AG09319 (cell line): Measurements from ENCODE around the gene ALDH5A1.

Experiments
- DNase-seq: peaks from one replicate; pipeline ENCODE4 v3.0.0-alpha.2; 2010; ENCODE audit warnings: low read depth; ENCODE audit errors: extremely low read depth
- TF ChIP-seq, protein P1 (sequence below): IDR thresholded peaks from 2 replicates; pipeline ENCODE4 v1.5.1; 2011; ENCODE audit warnings: low read depth, mild to moderate bottlenecking, inconsistent platforms, low read length, moderate library complexity

The ALDH5A1 gene

DNA sequence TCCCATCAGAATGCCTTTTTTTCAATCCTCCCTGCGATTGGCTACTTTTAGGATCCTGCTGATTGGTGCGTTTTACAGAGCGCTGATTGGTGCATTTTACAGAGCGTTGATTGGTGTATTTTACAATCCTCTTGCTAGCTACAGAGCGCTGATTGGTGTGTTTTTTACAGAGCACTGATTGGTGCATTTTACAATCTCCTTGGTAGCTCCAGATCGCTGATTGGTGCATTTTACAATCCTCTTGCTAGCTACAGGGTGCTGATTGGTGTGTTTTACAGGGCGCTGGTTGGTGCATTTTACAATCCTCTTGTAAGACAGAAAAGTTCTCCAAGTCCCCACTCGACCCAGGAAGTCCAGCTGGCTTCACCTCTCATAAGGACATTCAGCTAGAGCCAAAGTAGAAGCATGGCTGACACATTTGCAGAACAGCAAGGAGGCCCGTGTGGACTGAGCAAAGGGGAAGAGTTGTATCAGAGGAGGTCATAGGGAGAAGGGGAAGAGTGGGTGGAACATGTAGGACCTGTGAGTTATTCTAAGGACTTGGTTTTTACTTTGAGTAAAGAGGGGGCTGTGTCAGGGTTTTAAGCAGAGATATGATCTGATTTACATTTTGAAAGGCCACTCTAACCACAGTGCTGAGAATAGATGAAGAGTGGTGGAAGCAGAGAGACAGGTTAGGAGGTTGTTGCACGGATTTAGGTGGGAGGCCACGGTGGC, 2.6 kb downstream of the ALDH5A1 start:
- TF ChIP-seq, protein P1, sequence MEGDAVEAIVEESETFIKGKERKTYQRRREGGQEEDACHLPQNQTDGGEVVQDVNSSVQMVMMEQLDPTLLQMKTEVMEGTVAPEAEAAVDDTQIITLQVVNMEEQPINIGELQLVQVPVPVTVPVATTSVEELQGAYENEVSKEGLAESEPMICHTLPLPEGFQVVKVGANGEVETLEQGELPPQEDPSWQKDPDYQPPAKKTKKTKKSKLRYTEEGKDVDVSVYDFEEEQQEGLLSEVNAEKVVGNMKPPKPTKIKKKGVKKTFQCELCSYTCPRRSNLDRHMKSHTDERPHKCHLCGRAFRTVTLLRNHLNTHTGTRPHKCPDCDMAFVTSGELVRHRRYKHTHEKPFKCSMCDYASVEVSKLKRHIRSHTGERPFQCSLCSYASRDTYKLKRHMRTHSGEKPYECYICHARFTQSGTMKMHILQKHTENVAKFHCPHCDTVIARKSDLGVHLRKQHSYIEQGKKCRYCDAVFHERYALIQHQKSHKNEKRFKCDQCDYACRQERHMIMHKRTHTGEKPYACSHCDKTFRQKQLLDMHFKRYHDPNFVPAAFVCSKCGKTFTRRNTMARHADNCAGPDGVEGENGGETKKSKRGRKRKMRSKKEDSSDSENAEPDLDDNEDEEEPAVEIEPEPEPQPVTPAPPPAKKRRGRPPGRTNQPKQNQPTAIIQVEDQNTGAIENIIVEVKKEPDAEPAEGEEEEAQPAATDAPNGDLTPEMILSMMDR: no peak
- no peak for DNase-seq

DNA sequence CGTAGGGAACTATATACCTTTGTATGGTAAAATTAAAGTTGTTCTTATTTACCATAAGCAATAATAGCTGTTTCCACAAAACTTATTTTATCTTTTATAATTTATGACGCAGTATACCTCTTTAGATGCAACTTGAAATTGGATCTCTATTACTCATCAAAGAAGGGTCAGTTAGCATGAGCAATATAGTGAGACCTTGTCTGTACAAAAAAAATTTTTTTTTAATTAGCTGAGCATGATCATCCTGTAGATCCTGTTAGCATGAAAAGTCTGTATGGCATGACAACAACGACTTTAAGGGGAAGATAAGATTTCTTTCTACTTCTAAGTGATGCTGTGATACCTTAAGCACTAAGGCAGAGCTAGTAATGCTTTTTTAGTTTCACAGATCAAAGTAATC, 5.9 kb downstream of the ALDH5A1 start:
- no peak for DNase-seq
- TF ChIP-seq, protein P1: no peak

DNA sequence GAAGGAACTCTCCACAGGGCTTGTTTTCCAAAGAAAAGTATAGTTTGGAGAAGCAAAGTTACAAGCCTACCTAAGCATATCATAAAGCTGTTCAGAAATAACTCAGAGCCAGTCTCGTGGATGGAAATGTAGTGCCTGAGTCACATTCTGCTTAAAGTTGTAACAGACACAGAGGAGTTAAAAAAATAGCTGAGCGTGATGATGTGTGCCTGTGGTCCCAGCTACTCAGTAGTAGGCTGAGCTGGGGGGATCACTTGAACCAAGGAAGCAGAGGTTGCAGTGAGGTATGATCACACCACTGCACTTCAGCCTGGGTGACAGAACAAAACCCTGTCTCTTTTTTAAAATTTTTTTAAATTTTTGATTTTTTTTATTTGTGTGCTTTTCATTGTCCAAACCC, 6.6 kb downstream of the ALDH5A1 start:
- TF ChIP-seq, protein P1: no peak

DNA sequence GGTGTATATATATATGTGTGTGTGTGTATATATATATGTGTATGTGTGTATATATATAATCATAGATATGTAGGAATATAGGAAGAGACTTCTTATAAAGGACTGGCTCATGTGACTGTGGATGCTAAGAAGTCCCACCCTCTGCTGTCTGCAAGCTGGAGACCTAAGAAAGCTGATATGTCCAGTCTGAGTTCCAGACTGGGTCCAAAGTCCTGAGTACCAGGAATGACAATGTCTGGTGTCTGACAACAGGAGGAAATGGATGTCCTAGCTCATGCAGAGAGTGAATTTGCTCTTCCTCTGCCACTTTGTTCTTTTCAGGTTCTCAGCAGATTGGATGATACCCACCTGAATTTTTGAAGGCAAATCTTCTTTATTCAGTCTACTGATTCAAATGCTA, 7.1 kb downstream of the ALDH5A1 start:
- no peak for DNase-seq
- TF ChIP-seq, protein P1: no peak

More for the DNA sequence above, 6.6 kb downstream of the ALDH5A1 start:
- DNase-seq: no peak

DNA sequence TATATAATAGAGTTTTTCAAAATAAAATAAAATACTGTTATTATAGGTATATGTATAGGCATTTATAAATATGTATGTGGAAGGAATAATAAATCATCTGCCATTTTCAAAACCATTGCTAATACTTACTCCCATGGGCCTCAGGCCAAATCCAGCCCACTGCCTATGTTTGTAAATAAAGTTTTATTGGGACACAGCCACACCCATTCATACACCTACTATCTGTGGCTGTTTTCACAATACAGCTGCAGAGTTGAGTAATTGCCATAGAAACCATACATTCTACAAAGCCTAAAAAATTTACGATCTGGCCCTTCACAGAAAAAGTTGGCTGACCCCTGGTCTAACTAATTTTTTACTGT, 9.5 kb downstream of the ALDH5A1 start:
- TF ChIP-seq, protein P1: no peak
- DNase-seq: no peak

DNA sequence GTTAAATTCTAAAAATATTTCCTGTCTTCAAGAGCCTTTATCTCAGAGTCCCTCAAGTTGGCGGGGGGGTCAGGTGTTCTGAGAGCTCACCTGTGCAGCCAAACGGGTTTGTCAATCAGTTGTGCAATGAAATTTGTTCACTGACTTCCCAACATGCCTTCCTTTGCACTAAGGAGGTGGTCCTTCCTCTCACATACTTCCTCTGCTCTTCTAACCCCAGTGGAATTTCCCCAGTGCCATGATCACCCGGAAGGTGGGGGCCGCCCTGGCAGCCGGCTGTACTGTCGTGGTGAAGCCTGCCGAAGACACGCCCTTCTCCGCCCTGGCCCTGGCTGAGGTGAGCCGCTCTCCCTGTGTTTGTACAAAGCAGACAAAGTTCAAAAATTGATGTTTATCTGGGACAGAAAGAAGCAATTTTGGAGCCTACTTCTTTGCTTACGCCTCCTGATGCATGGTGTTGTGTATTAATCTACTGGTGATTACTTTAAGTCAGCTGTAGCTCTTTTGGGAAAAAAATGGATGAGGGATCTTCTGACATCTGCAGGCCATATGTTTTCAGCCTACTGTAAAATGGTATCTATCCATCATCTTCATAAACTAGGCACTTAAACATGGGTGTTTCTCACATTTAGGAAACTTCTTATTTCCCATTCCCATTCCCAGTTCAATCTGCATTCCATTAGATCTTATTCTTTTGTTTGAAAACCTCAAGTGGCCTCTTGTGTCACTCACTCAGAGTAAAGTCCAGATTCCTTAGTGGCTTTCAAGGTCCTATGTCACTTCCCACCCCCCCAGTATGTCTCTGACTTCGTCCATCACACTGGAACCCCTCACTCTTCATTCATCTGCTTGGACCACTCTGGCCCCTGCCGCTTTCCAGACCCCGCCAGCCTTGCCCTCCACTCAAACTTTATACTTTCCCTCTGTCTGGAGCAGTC, 10.1 kb downstream of the ALDH5A1 start:
- TF ChIP-seq, protein P1: no peak
- no peak for DNase-seq
